8988T (cell line): Measurements from ENCODE around the gene UBQLN2.
"Not testable (repeated sequence)": the region's sequence is repeated elsewhere in the genome, so short reads cannot be mapped to it uniquely, and the experiment has no call there.

ENCODE experiments used
- DNase-seq: peaks from one replicate; pipeline ENCODE4 v3.0.0; 2011

The UBQLN2 gene

GRCh38 chrX:56563231-56564161, at the start of gene UBQLN2:
Gene UBQLN2 (plus strand): TSS chrX:56563627. CDS start chrX:56563874, 247 bp downstream.
- peak; percentile 11 for DNase-seq

GRCh38 chrX:56519642-56520041, 43.8 kb upstream of the UBQLN2 start:
- no peak for DNase-seq

GRCh38 chrX:56529482-56530007, 33.9 kb upstream of the UBQLN2 start:
- not testable (repeated sequence) for DNase-seq

- no peak for DNase-seq
Measured at GRCh38 chrX:56530011-56530410, 33.4 kb upstream of the UBQLN2 start.

GRCh38 chrX:56550667-56551066, 12.8 kb upstream of the UBQLN2 start:
- DNase-seq, result no peak

GRCh38 chrX:56554870-56555269, 8.6 kb upstream of the UBQLN2 start:
- no peak for DNase-seq

- no peak for DNase-seq
Measured at GRCh38 chrX:56557376-56557929, 6.0 kb upstream of the UBQLN2 start.

- no peak for DNase-seq
Measured at GRCh38 chrX:56564164-56564885, 898 bp downstream of the UBQLN2 start.

GRCh38 chrX:56564921-56565840, 1.8 kb downstream of the UBQLN2 start:
- DNase-seq, result no peak

- no peak for DNase-seq
Measured at GRCh38 chrX:56569378-56570057, 6.1 kb downstream of the UBQLN2 start.

- DNase-seq, result no peak
Measured at GRCh38 chrX:56572975-56573374, 9.5 kb downstream of the UBQLN2 start.

- no peak for DNase-seq
Measured at GRCh38 chrX:56574861-56575260, 11.4 kb downstream of the UBQLN2 start.

- no peak for DNase-seq
Measured at GRCh38 chrX:56576721-56577120, 13.3 kb downstream of the UBQLN2 start.

- DNase-seq, result no peak
Measured at GRCh38 chrX:56588397-56589188, 25.2 kb downstream of the UBQLN2 start.

- not testable (repeated sequence) for DNase-seq
Measured at GRCh38 chrX:56591830-56592229, 28.4 kb downstream of the UBQLN2 start.

- no peak for DNase-seq
Measured at GRCh38 chrX:56600141-56600540, 36.7 kb downstream of the UBQLN2 start.

GRCh38 chrX:56600987-56601386, 37.6 kb downstream of the UBQLN2 start:
- DNase-seq, result no peak

GRCh38 chrX:56615282-56615681, 51.9 kb downstream of the UBQLN2 start:
- DNase-seq, result no peak
